Astrocyte of the cerebellum (primary cell): ENCODE measurements around the gene FUT4.
A peak's percentile ranks its signal among the peaks of the same experiment; 100 is the strongest.

ENCODE experiments used
- DNase-seq: peaks from one replicate; pipeline ENCODE4 v3.0.0-alpha.2; 2011; ENCODE audit warnings: low read depth
- H3K4me3 ChIP-seq: 2 replicates; pipeline ENCODE4 v1.5.1; 2011; ENCODE audit warnings: mild to moderate bottlenecking, low read depth, low read length, moderate library complexity
- CTCF ChIP-seq: IDR thresholded peaks from 2 replicates; pipeline ENCODE4 v1.5.1; 2012; ENCODE audit warnings: low read length, low read depth, moderate library complexity, mild to moderate bottlenecking; ENCODE audit errors: missing control alignments
- in situ Hi-C: cut with HindIII; loops from 2 replicates; pipeline ENCODE4 v1.10.0; 2017; ENCODE audit warnings: low sequenced_read_pairs

FUT4 gene

DNA sequence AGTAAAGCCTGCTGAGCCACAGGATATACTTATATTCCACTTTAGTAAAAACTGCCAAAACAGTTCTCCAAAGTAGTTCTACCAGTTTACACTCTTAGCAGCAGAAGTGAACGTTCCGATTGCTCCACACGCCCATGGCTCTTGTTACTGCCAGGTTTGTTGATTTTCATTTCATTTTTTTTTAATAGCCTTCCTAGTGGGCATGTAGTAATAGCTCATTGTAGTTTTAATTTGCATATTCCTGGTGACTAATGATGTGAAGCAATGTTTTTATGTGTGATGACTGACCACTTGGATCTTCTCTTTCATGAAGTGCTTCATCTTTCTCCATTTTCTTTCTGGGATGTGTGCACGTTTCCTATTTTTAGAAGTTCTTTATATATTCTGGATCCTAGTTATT, 36.2 kb upstream of the FUT4 start:
- in situ Hi-C loops, result no loop called here
- TF ChIP-seq CTCF, result no peak
- H3K4me3 ChIP-seq, result no peak overlapping the region
- DNase-seq, result no peak

- no peak for TF ChIP-seq CTCF
- peak within 1 kb of the TSS; percentile 53 for H3K4me3 ChIP-seq
- DNase-seq, result no peak
- in situ Hi-C loops, result no loop called here
Observed at GRCh38 chr11:94511932-94512781, 31.6 kb upstream of the FUT4 start, which contains the start of gene C11orf97. TSS of gene C11orf97 (plus strand) at chr11:94512461. CDS start at chr11:94512529, 68 bp downstream.

DNA sequence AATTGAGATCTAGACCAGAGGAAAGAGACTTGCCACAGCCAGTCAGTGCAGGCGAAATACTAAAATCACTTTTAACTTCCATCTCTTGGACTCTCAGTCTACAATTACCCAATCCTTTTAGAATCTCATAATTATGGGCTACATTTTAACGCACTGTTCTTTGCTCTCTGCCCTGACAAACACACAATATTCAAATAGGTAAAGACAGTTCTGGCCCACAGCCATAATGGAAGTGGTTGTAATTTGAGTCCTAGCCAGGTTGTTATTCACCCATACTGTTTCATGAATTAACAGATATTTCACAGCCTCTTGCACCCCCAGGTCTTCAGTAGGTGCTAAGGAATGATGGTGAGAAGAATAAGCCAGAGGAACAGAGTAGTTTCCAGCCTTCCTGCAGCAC, 30.6 kb upstream of the FUT4 start:
- in situ Hi-C loops, result no loop called here
- TF ChIP-seq CTCF, result no peak
- H3K4me3 ChIP-seq, result no peak overlapping the region
- no peak for DNase-seq

DNA sequence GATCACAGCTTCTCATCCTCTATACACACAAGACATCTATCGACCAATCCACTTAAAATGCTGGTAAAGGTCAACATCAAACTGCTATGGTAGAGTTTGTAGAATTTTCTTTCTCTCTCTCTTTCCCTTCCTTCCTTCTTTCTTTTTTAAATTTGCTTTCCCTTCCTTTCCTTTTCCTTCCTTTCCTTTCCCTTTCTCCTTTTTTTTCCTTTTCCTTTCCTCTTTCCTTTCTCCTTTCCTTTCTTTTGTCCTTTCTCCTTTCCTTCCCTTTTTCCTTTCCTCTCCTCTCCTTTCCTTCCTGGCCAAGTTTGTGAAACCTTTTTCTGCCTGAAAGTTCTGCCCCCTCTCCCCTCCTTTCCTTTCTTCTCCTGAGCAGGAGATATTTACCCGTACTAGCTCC, 28.3 kb upstream of the FUT4 start:
- TF ChIP-seq CTCF, result no peak
- no peak overlapping the region for H3K4me3 ChIP-seq
- in situ Hi-C loops, result no loop called here
- DNase-seq, result no peak

DNA sequence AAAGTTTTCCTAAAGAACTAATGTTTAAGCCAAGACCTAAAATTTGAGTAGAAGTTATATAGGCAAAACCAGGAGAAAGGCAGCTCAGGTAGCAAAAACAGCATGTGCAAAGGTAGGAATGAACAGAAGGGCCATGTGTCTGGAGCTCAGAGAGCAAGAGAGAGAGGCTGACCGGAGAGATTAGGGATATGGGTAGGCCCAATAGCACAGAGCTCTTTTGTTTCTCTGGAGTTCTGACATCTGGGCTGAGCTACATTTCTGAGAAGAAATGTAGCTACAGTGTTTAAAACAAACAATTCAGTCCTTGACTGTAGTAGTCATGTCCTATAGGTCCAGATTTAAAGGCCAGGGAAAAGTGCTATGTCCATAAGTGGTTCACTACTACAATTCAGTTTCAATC, 27.0 kb upstream of the FUT4 start:
- DNase-seq, result no peak
- no peak overlapping the region for H3K4me3 ChIP-seq
- TF ChIP-seq CTCF, result no peak
- in situ Hi-C loops, result no loop called here

DNA sequence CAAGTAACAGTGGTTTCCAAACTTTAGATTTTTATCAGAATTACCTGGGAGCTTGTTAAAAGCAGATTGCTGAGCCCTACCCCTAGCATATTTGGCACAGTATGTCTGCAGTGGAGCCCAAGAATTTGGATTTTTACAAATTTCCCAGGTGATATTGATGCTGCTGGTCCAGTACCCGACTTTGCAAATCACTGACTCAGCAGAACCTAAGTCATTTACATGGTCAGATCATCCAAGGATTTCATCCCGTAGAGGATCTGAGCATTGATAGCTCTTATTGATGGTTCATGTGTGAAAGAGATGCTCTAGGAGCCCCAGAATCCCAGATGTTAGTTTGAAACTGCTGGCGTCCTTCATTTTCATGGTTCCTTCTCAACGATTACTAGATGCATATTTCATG, 25.4 kb upstream of the FUT4 start:
- no peak for TF ChIP-seq CTCF

More for the DNA sequence above, 25.4 kb upstream of the FUT4 start:
- no peak for DNase-seq
- H3K4me3 ChIP-seq, result no peak overlapping the region
- in situ Hi-C loops, result no loop called here
